ENCODE data around the gene C6orf62.
"Not testable (repeated sequence)": the region's sequence is repeated elsewhere in the genome, so short reads cannot be mapped to it uniquely, and the experiment has no call there.

The C6orf62 gene

DNA sequence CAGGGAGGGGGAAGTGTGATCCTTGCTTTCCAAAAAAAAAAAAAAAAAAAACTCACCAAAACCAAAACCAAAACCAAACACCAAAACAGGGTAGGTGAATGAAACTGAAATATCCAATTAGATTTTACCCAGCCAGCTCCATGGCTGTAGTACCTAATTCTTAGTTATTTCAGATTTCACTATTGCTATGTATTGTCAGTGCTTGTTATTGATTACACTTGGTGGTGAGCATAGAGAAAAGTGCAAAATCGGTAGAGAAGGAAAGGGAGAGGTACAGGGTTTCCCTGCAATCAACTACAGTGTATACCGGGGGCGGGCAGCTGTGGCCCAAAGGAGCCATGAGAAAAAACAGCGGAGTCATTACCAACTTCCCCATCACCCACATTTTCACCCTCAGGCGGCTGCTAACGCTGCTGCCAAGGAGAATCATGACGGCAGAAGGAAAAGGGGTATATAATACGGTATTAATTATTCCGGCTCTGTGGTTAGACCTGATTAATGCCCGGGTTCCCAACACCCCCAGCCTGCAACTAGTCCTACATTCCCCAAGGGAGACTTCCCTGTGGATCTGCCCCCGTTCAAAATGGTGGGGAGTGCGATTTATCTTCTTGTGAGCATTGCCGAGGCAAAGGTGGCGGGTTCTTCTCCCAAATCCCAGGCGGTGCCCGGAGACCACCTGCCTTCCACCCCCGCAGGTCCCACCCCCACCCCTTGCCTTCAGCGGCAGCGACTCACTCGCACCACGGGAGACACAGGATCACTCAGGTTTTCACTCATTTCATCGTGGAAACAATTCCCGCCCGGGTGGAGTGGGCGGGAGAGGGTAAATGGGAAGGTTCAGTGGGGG, at the start of gene C6orf62:
C6orf62 (minus strand) TSS at position 30 of the 847 bp plus-strand sequence. CDS start 486 bp downstream, outside the sequence.
- DNase-seq (ENCODE audit: low read depth in 2 of 2), result peak; percentile 35 to 41

DNA sequence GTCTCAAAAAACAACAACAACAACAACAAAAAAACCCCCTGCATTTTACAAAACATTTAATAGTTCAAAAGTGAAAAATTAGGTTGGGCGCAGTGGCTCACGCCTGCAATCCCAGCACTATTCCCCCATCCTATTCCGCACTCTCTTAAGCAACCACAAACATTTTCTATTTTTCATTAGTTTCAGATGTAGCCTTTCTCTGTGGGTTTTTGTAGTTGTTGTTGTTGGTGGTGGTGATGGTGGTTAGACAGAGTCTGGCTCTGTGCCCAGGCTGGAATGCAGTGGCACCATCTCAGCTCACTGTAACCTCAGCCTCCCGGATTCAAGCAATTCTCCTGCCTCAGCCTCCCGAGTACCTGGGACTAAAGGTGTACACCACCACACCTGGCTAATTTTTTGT, 49.4 kb upstream of the C6orf62 start:
- no peak for DNase-seq (ENCODE audit: low read depth in 2 of 2)

DNA sequence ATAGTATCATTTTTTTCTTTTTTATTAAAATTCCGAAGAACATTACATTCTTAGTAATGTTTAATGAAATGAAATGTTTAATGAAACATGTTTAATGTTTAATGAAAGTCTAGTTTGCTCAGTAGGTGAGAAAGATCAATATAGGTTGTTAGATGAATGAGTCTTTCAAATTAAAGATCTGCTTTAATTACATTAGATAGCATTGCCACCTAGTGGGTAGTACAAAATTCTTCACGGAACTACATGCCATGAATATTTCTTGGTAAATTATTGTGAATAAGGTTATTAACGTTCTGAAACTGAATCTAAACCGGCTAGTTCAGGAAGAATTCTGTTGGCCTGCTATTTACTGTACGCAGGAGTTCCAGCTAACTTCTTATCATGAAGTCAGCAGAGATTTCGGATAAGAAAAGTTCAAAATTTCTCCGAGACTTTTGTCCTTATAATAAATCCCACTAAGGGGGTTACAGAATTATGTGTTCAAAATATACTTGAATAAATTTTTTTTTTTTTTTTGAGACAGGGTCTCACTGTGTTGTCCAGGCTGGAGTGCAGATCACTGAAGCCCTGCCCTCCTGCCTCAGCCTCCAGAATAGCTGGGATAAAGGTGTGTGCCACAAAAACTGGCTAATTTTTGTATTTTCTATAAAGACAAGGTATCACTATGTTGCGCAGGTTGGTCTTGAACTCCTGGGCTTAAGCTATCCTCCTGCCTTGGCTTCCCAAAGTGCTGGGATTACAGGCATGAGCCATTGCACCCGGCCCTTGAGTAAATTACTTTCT, 47.9 kb upstream of the C6orf62 start:
- no peak for DNase-seq (ENCODE audit: low read depth in 2 of 2)

DNA sequence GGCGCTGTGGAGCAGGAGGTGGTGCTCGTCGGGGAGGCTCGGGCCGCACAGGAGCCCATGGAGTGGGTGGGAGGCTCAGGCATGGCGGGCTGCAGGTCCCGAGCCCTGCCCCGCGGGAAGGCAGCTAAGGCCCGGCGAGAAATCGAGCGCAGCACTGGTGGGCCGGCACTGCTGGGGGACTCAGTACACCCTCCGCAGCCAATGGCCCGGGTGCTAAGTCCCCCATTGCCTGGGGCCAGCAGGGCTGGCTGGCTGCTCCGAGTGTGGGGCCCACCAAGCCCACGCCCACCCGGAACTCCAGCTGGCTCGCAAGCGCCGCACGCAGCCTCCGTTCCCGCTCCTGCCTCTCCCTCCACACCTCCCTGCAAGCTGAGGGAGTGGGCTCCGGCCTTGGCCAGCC, 47.0 kb upstream of the C6orf62 start:
- not testable (repeated sequence) for DNase-seq (ENCODE audit: low read depth in 2 of 2)

DNA sequence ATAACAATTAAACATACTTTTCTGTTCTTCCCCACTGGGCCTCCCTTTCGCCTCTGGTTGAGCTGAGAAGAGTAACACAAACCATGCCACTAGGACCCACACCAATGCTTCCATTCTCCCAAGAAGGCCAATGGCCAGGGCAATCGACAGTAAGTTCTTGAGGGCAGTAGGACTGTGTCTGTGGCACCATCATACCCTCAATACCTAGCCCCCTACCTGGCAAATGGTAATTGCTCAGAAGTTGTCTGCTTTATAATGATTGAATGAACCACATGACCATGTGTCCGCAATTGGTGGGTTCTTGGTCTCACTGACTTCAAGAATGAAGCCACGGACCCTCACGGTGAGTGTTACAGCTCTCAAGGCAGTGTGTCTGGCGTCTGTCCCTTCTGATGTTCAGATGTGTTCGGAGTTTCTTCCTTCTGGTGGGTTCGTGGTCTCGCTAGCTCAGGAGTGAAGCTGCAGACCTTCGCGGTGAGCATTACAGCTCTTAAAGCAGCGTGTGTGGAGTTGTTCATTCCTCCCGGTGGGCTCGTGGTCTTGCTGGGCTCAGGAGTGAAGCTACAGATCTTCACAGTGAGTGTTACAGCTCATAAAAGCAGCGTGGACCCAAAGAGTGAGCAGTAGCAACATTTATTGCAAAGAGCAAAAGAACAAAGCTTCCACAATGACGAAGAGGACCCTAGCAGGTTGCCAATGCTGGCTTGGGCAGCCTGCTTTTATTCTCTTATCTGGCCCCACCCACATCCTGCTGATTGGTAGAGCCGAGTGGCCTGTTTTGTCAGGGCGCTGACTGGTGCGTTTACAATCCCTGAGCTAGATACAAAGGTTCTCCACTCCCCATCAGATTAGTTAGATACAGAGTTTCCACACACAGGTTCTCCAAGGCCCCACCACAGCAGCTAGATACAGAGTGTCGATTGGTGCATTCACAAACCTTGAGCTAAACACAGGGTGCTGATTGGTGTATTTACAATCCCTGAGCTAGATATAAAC, 46.2 kb upstream of the C6orf62 start:
- DNase-seq (ENCODE audit: low read depth in 2 of 2), result not testable (repeated sequence)

DNA sequence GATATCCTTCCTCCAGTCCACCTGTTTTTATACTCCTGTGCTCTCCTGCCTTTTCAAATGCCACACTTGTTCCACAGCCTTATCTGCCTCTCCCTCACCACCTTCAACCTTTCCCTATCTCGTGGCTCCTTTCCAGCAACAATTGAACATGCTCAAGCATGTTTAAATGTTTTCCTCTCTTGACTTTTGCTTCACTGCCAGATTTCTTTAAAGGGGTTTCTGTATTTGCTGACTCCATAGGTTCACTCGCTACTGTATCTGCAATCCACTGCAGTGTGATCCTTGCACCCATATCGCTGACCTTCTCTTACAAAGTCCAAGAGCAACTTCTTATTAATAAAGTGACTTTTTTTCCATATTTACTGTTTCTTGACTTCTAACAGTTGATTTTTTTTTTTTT, 44.6 kb upstream of the C6orf62 start:
- no peak for DNase-seq (ENCODE audit: low read depth in 2 of 2)

DNA sequence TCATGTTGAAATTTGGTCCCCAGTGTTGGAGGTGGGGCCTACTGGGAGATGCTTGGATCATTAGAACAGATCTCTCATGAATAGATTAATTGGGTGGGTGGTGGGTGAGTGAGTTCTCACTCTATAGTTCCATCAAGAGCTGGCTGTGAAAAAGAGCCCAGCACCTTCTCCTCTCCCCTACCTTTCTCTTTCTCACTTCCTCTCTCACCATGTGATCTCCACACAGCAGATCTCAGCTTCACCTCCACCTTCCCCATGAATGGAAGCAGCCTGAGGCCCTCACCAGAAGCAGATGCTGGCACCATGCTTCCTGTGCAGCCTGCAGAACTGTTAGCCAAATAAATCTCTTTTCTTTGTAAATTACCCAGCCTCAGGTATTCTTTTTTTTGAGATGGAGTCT, 42.9 kb upstream of the C6orf62 start:
- DNase-seq (ENCODE audit: low read depth in 2 of 2), result no peak

DNA sequence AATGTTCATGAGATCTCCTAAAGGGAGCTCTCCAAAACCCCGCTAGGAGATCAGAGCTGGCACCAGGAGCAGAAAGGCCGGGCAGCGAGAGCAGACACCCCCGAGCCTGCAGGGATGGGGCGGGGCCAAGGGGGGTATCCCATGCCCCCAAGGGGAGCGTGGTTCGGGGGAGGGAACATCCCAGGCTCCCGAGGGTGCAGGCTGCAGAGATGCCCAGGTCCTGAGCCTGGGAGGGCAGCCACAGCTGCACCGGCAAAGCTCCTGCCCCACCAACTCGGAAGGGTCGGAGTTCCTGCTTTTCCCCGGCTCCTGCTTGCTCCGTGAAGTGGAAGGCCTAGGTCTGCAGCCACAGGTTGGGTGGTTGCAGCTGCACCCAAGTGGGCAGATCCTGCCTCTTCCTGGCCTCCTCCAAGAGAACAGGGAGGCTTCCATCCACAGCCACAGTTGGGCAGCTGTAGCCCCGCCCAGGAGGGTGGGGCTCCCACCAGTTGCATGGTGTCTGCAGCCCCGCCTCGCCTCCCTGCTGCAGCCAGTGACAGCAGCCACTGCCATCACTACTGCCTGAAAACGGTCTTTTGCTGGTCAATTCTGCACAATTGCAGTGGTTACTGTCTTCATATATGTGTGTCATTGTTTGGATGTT, 42.4 kb upstream of the C6orf62 start:
- DNase-seq (ENCODE audit: low read depth in 2 of 2), result no peak

DNA sequence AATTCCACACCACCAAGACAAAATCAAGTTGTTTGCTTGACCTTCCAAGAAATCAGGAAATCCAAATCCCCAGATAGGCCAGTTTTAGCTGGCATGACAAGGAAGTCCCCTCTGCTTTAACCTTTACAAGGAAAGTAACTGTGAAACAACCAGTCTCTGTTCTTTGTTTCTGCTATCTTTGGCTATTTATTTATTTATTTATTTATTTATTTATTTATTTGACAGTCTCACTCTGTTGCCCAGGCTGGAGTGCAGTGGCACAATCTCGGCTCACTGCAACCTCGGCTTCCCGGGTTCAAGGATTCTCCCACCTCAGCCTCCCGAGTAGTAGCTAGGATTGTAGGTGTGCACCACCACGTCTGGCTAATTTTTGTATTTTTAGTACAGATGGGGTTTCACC, 41.3 kb upstream of the C6orf62 start:
- no peak for DNase-seq (ENCODE audit: low read depth in 2 of 2)

DNA sequence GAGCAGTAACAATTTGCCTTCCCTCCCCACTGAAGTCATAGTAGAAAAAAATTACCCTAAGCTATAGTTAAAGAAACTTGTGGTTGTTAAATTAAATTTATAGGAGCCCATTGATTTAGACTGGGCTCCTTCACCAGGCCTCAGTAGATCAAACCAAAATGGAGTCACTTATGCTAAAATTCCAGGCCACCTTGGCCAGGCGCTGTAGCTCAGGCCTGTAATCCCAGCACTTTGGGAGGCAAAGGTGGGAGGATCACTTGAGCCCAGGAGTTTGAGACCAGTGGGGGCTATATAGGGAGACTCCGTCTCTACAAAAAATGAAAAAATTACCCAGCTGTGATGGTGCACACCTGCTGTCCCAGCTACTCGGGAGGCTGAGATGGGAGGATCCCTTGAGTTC, 40.8 kb upstream of the C6orf62 start:
- DNase-seq (ENCODE audit: low read depth in 2 of 2), result no peak

DNA sequence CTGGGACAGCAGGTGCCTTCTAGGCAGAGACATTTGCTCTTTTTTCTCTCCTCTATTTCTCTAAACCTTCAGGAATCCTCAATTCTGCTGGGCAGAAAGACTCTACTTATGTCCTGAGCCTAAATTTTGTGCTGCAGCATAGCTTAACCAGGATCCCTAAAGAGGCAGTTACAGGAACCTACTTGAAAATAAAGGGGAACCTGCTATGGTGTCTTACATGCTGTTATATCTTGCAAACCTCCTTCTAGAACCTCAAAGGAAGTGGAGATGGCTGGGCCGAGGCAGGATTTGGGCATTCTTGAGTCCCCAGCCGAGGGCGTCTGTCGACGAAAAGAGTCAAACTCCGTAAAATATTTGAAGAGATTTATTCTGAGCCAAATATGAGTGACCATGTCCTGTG, 38.7 kb upstream of the C6orf62 start:
- DNase-seq (ENCODE audit: low read depth in 2 of 2), result no peak

DNA sequence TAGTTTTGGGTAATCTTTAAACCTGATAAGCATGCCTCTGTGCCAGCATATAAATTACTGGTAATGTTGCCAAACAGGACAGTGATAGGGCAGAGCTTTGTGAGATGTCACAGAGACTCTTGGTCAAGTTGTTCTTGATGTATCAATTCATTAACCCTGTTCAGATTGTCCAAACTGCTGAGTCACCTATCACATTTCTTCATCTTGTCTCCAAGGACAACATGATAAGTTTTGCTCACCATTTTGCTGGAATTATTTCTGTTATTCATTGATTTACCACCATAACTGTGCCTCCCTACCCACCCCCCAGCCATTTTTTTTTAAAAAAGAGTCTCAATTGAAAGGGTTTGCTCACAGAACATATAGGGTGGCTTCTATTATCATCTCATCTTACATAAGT, 36.3 kb upstream of the C6orf62 start:
- no peak for DNase-seq (ENCODE audit: low read depth in 2 of 2)

DNA sequence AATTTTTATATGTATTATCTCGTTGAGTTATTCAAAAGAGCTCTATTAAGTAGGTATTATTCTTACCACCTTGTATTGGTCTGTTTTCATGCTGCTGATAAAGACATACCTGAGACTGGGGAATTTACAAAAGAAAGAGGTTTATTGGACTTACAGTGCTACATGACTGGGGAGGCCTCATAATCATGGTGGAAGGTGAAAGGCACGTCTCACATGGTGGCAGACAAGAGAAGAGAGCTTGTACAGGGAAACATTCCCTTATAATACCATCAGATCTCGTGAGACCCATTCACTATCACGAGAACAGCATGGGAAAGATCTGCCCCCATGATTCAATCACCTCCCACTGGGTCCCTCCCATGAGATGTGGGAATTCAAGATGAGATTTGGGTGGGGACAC, 35.4 kb upstream of the C6orf62 start:
- DNase-seq (ENCODE audit: low read depth in 2 of 2), result not testable (repeated sequence)

DNA sequence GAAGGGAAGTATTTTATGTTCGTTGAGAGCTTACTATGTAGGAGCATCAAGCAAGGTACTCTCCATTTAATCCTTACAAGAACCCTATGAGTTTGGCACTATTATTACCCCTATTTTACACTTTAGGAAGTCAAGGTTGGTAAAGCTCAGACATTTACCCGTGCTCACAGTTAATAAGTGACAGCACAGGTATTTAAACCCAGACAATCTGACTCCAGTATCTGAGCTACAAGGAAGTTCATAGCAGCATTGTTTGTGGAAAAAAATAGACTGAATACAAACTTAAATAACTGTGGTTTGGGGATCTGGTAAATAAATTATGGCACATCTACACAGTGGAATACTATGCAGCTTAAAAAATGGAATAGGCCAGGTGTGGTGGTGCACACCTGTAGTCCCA, 34.6 kb upstream of the C6orf62 start:
- no peak for DNase-seq (ENCODE audit: low read depth in 2 of 2)

DNA sequence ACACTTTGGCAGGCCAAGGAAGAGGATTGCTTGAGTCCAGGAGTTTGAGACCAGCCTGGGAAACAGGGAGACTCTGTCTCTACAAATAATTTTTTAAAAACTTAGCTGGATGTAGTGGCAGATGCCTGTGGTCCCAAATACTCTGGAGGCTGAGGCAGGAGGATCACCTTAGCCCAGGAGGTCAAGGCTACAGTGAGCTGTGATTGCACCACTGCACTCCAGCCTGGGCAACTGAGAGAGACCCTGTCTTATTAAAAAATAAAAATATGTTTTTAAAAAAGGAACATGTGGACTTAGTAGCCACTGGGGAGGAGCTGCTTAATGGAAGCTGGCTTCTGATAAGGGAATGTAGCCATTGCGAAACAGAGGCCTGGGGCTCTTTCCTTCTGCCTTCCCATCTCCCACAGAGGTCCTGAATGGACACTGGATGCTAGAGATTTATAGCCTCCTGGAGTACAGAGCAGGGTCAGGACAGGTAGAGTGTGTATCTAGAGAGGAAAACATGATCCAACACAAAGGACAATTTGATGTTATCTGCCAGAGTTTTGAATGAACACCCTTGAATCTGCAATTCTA, 34.1 kb upstream of the C6orf62 start:
- no peak for DNase-seq (ENCODE audit: low read depth in 2 of 2)

DNA sequence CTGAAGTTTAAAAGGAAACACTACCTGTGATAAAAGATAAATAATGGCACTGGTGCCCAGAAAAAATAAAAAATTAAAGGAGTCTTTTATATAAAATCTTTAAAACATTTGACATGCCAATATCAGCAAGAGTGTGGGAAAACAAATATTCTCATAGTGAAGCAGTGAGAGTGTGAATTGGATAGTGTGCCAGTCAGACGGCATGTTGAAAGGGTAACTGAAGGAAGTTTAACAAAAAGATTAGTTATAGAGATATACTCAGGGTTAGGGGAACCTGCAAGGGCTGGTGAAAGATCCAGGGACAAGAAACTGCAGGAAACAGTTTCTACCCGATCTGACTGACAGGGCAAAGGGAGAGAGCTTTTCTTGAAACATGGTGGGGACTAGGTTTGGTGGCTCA, 33.5 kb upstream of the C6orf62 start:
- DNase-seq (ENCODE audit: low read depth in 2 of 2), result no peak

DNA sequence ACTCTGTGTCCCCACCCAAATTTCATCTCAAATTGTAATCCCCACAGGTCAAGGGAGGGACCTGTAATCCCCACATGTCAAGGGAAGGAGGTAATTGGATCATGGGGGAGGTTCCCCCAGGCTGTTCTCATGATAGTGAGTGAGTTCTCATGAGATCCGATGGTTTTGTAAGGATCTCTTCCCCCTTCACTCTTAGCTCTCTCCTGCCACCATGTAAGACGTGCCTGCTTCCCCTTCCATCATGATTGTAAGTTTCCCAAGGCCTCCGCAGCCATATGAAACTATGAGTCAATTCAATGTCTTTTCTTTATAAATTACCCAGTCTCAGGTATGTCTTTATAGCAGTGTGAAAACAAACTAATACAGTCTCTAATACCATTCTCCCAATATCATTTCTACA, 31.9 kb upstream of the C6orf62 start:
- not testable (repeated sequence) for DNase-seq (ENCODE audit: low read depth in 2 of 2)

DNA sequence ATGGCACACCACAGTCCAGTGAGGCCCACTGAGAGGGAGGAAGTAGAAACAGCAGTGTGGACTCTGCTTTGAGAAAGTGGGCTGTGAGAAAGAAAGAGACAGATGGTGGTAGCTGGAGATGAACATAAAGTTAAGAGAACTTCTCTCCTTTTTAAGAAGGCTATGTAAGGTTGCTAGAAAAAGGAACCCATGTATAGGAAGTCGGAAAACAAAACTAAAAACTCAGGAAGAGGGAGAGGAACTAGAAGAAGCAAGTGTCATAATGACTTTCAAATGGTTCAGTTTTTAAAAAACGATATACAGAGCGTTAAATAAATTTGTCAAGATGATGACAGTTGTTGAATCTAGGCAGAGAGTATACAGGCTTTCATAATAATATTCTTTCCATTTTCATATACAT, 30.3 kb upstream of the C6orf62 start:
- no peak for DNase-seq (ENCODE audit: low read depth in 2 of 2)

DNA sequence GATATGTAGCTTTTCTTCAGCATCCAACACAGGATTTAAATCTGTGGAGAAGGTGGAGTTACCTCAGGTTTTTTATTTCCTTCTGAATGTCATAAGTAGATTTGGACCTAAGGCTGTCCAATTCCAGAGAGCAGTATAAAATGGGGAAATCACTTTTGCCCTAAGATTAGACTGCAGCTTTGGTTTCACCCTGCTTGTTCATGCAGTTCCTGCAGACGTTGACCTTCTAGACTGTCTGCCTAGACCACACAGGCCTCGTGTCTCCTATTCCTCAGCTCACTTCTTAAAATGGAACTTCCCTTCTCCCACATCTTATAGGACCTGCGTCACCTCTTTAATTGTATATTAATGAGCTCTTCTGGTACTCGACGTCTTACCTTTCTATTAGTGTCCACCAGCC, 26.0 kb upstream of the C6orf62 start:
- no peak for DNase-seq (ENCODE audit: low read depth in 2 of 2)

DNA sequence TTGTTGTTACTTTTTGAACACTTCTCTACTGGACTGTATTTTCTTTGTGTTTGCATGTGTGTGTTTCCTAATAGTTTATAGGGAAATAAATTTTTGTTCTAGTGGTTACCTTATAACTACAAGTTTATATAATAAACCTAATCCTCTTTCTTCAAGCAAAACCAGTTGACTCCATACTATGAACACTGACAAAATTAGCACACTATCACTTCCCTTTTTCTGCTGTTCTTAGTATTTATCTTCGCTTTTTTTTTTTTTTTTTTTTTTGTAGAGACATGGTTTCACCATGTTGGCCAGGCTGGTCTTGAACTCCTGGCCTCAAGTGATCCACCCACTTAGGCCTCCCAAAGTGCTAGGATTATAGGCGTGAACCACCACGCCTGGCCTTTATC, 25.0 kb upstream of the C6orf62 start:
- DNase-seq (ENCODE audit: low read depth in 2 of 2), result no peak

All from activated CD4-positive, alpha-beta T cell treated with anti-CD3 and anti-CD28 coated beads for 24 hours (primary cell).